ENCODE data around the gene DNAJA3. TPM values are rescaled to one million over a fixed set of nuclear protein-coding genes. Genes with fewer than 3 reads are reported as not detected.

The DNAJA3 gene
- total RNA-seq, 1 experiment from 2014 or later: 58.9 TPM

- ChIA-PET CTCF (no interaction called here), POLR2A (ENCODE audit: unreplicated experiment) (no interaction called here)
- peaks cover 12% of the 10 kb centered on the region; the same call in 1 of the 2 replicates for H3F3A ChIP-seq (ENCODE audit: insufficient read depth, low read depth)
- no peaks in the 10 kb centered on the region for H3K9me2 ChIP-seq (ENCODE audit: insufficient read depth)
- H3K27ac ChIP-seq: no peak overlapping the region
- H3K4me2 ChIP-seq: no peak overlapping the region
- H2AFZ ChIP-seq: no peak overlapping the region
- no peak overlapping the region for H3K4me3 ChIP-seq
- no peaks in the 10 kb centered on the region for H3K36me3 ChIP-seq (ENCODE audit: low read depth)
- intact Hi-C loops (cut with micrococcal nuclease; ENCODE audit: unreplicated experiment): loop anchor here (10.0 kb wide), 1 partner anchor 203 kb away; the partner anchor contains the start of gene UBALD1
- H3K27me3 ChIP-seq (ENCODE audit: insufficient read depth, low read depth): no peaks in the 10 kb centered on the region
- H3K9me3 ChIP-seq (ENCODE audit: insufficient read depth, low read depth): no peaks in the 10 kb centered on the region
- TF ChIP-seq EZH2 (IDR thresholded peaks at IDR 0.05; ENCODE audit: low read depth): no peak
- TF ChIP-seq, protein P1, sequence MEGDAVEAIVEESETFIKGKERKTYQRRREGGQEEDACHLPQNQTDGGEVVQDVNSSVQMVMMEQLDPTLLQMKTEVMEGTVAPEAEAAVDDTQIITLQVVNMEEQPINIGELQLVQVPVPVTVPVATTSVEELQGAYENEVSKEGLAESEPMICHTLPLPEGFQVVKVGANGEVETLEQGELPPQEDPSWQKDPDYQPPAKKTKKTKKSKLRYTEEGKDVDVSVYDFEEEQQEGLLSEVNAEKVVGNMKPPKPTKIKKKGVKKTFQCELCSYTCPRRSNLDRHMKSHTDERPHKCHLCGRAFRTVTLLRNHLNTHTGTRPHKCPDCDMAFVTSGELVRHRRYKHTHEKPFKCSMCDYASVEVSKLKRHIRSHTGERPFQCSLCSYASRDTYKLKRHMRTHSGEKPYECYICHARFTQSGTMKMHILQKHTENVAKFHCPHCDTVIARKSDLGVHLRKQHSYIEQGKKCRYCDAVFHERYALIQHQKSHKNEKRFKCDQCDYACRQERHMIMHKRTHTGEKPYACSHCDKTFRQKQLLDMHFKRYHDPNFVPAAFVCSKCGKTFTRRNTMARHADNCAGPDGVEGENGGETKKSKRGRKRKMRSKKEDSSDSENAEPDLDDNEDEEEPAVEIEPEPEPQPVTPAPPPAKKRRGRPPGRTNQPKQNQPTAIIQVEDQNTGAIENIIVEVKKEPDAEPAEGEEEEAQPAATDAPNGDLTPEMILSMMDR (conservative IDR thresholded peaks at IDR 0.05): no peak
- peaks cover 7% of the 10 kb centered on the region for H3K4me1 ChIP-seq (replicated peaks; ENCODE audit: insufficient read depth)
- no TSS peak for BruUV-seq (replicated peaks)
- H3K79me2 ChIP-seq (ENCODE audit: low read depth): peaks cover 22% of the 10 kb centered on the region
- H4K20me1 ChIP-seq (ENCODE audit: insufficient read depth): peaks cover 9% of the 10 kb centered on the region; the same call in 1 of the 2 replicates
- no peak for DNase-seq
Measured at GRCh38 chr16:4411684-4412083, 14.0 kb upstream of the DNAJA3 start.

- Histone ChIP-seq H3K27ac (no peak overlapping the region), H4K20me1 (ENCODE audit: insufficient read depth) (peaks cover 9% of the 10 kb centered on the region; the same call in 1 of the 2 replicates), H3K27me3 (ENCODE audit: insufficient read depth, low read depth) (no peaks in the 10 kb centered on the region), H3F3A (ENCODE audit: insufficient read depth, low read depth) (peaks cover 12% of the 10 kb centered on the region; the same call in 1 of the 2 replicates), H3K79me2 (ENCODE audit: low read depth) (peaks cover 22% of the 10 kb centered on the region), H3K36me3 (ENCODE audit: low read depth) (no peaks in the 10 kb centered on the region), H2AFZ (no peak overlapping the region), H3K4me1 (replicated peaks; ENCODE audit: insufficient read depth) (peaks cover 7% of the 10 kb centered on the region), H3K9me3 (ENCODE audit: insufficient read depth, low read depth) (no peaks in the 10 kb centered on the region), H3K4me3 (no peak overlapping the region), H3K9me2 (ENCODE audit: insufficient read depth) (no peaks in the 10 kb centered on the region), H3K4me2 (no peak overlapping the region)
- ChIA-PET POLR2A (ENCODE audit: unreplicated experiment) (no interaction called here), CTCF (no interaction called here)
- TF ChIP-seq EZH2 (IDR thresholded peaks at IDR 0.05; ENCODE audit: low read depth): no peak
- TF ChIP-seq, protein P1 (conservative IDR thresholded peaks at IDR 0.05): no peak
- intact Hi-C loops (cut with micrococcal nuclease; ENCODE audit: unreplicated experiment): loop anchor here (10.0 kb wide), 1 partner anchor 203 kb away; the partner anchor contains the start of gene UBALD1
- BruUV-seq (replicated peaks): no TSS peak
- no peak for DNase-seq
Measured at GRCh38 chr16:4412159-4412558, 13.5 kb upstream of the DNAJA3 start.

- intact Hi-C loops (cut with micrococcal nuclease; ENCODE audit: unreplicated experiment): loop anchor here (10.0 kb wide), 1 partner anchor 202 kb away; the partner anchor contains the start of gene UBALD1
- Histone ChIP-seq H3K79me2 (ENCODE audit: low read depth) (peaks cover 22% of the 10 kb centered on the region), H3K4me1 (replicated peaks; ENCODE audit: insufficient read depth) (peaks cover 7% of the 10 kb centered on the region), H3K36me3 (ENCODE audit: low read depth) (no peaks in the 10 kb centered on the region), H2AFZ (no peak overlapping the region), H3K27me3 (ENCODE audit: insufficient read depth, low read depth) (no peaks in the 10 kb centered on the region), H3F3A (ENCODE audit: insufficient read depth, low read depth) (peaks cover 17% of the 10 kb centered on the region; the same call in 1 of the 2 replicates), H4K20me1 (ENCODE audit: insufficient read depth) (peaks cover 9% of the 10 kb centered on the region; the same call in 1 of the 2 replicates), H3K9me2 (ENCODE audit: insufficient read depth) (no peaks in the 10 kb centered on the region), H3K4me3 (no peak overlapping the region), H3K4me2 (no peak overlapping the region), H3K27ac (no peak overlapping the region), H3K9me3 (ENCODE audit: insufficient read depth, low read depth) (no peaks in the 10 kb centered on the region)
- ChIA-PET POLR2A (ENCODE audit: unreplicated experiment) (no interaction called here), CTCF (no interaction called here)
- no peak for DNase-seq
- TF ChIP-seq, protein P1 (conservative IDR thresholded peaks at IDR 0.05): no peak
- no peak for TF ChIP-seq EZH2 (IDR thresholded peaks at IDR 0.05; ENCODE audit: low read depth)
- no TSS peak for BruUV-seq (replicated peaks)
Measured at GRCh38 chr16:4412854-4413253, 12.8 kb upstream of the DNAJA3 start.
